Measurements from ENCODE around the gene MICU2.

DNA sequence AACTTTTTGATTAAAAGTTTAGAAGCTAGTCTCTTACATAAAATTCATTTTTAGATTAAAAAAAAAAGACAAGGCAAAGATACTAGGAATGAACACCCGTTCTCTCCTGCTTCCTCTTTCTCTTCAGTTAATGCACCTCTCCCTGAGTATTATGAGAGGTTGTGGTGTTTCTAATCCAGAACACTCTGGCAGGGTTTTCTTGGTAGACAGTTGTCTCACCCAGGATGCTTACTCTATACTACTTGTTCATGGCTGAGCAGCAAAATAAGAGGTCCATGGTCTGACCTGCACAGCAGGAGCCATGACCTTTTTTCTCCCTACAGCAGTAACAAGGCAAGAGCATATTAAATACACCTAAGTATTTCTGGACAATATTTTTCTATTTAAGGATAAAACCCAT is 62.0 kb downstream of the MICU2 start:
- TF ChIP-seq YY1 (IDR thresholded peaks at IDR 0.05; ENCODE audit: insufficient read depth, insufficient read length) (no peak), ZNF274 (IDR thresholded peaks at IDR 0.05; ENCODE audit: low read depth, low read length) (no peak), SUZ12 (IDR thresholded peaks at IDR 0.05; ENCODE audit: extremely low read depth, insufficient read depth, insufficient read length) (no peak)

All from NT2/D1 (cell line).